BE2C (cell line): ENCODE data around the gene MTG1.
"Not testable (repeated sequence)": the region's sequence is repeated elsewhere in the genome, so short reads cannot be mapped to it uniquely, and the experiment has no call there.

Experiments used
- DNase-seq: peaks from one replicate; pipeline ENCODE4 v3.0.0-alpha.2; 2020
- H3K27me3 ChIP-seq: fragments of 250-450 bp; sonication (Bioruptor Pico); 2 replicates; pipeline ENCODE4 v1.5.1; 2020; ENCODE audit warnings: mild to moderate bottlenecking
- H3K36me3 ChIP-seq: fragments of 250-450 bp; sonication (Bioruptor Pico); 2 replicates; pipeline ENCODE4 v1.5.1; 2020; ENCODE audit warnings: mild to moderate bottlenecking
- H3K4me1 ChIP-seq: fragments of 250-450 bp; sonication (Bioruptor Pico); 2 replicates; pipeline ENCODE4 v1.5.1; 2020
- H3K4me3 ChIP-seq: 2 replicates; pipeline ENCODE4 v1.5.1; 2011; ENCODE audit warnings: low read depth, low read length
- H3K9me3 ChIP-seq: fragments of 250-450 bp; sonication (Bioruptor Pico); 2 replicates; pipeline ENCODE4 v1.5.1; 2020
- CTCF ChIP-seq: IDR thresholded peaks from 2 replicates; pipeline ENCODE4 v1.5.1; 2012; ENCODE audit warnings: mild to moderate bottlenecking, low read depth, low read length

MTG1 gene

GRCh38 chr10:133405272-133405671, 11.3 kb downstream of the MTG1 start:
- H3K36me3 ChIP-seq, result peaks cover 25% of the 10 kb centered on the region
- no peaks in the 10 kb centered on the region for H3K4me1 ChIP-seq
- TF ChIP-seq CTCF, result no peak
- no peaks in the 10 kb centered on the region for H3K9me3 ChIP-seq
- no peaks in the 10 kb centered on the region for H3K27me3 ChIP-seq
- H3K4me3 ChIP-seq, result no peak overlapping the region
- no peak for DNase-seq

- Histone ChIP-seq H3K9me3 (no peaks in the 10 kb centered on the region), H3K4me3 (no peak overlapping the region), H3K4me1 (no peaks in the 10 kb centered on the region), H3K27me3 (no peaks in the 10 kb centered on the region), H3K36me3 (peaks cover 27% of the 10 kb centered on the region)
- no peak for TF ChIP-seq CTCF
- no peak for DNase-seq
Observed at GRCh38 chr10:133405844-133406527, 12.0 kb downstream of the MTG1 start.

GRCh38 chr10:133411523-133412380, 17.8 kb downstream of the MTG1 start:
- H3K4me1 ChIP-seq, result no peaks in the 10 kb centered on the region
- peaks cover 38% of the 10 kb centered on the region for H3K36me3 ChIP-seq
- TF ChIP-seq CTCF, result no peak
- DNase-seq, result no peak
- H3K4me3 ChIP-seq, result no peak overlapping the region
- no peaks in the 10 kb centered on the region for H3K27me3 ChIP-seq
- H3K9me3 ChIP-seq, result no peaks in the 10 kb centered on the region

- Histone ChIP-seq H3K9me3 (no peaks in the 10 kb centered on the region), H3K36me3 (peaks cover 38% of the 10 kb centered on the region), H3K27me3 (no peaks in the 10 kb centered on the region), H3K4me3 (no peak overlapping the region), H3K4me1 (no peaks in the 10 kb centered on the region)
- DNase-seq, result no peak
- TF ChIP-seq CTCF, result no peak
Observed at GRCh38 chr10:133412381-133412711, 18.4 kb downstream of the MTG1 start.

- H3K4me1 ChIP-seq, DNase-seq, H3K9me3 ChIP-seq, H3K27me3 ChIP-seq, H3K4me3 ChIP-seq: not testable (repeated sequence)
- H3K36me3 ChIP-seq, result peaks cover 29% of the 10 kb centered on the region
Observed at GRCh38 chr10:133414401-133414800, 20.4 kb downstream of the MTG1 start.

- Histone ChIP-seq H3K4me3 (no peak overlapping the region), H3K9me3 (no peaks in the 10 kb centered on the region), H3K36me3 (peaks cover 24% of the 10 kb centered on the region), H3K4me1 (no peaks in the 10 kb centered on the region), H3K27me3 (no peaks in the 10 kb centered on the region)
- no peak for DNase-seq
- no peak for TF ChIP-seq CTCF
Observed at GRCh38 chr10:133415752-133416151, 21.8 kb downstream of the MTG1 start.
